GM18508 (cell line): Measurements from ENCODE around the gene PRSS38.
"Not testable (repeated sequence)": the region's sequence is repeated elsewhere in the genome, so short reads cannot be mapped to it uniquely, and the experiment has no call there.

Source experiments
- ATAC-seq: cut with Tn5 transposase; IDR thresholded peaks from one replicate; pipeline ENCODE4 v1.9.1; 2021; ENCODE audit warnings: moderate number of reproducible peaks; ENCODE audit not compliant: insufficient read depth, unreplicated experiment

PRSS38 gene

GRCh38 chr1:227828786-227829185 is 13.3 kb downstream of the PRSS38 start:
- no peak for ATAC-seq

GRCh38 chr1:227838181-227838580 is 22.7 kb downstream of the PRSS38 start:
- ATAC-seq, result no peak

GRCh38 chr1:227841096-227841495 is 25.6 kb downstream of the PRSS38 start:
- ATAC-seq, result no peak

- ATAC-seq, result no peak
Observed at GRCh38 chr1:227844320-227845146, 29.1 kb downstream of the PRSS38 start.

- no peak for ATAC-seq
Observed at GRCh38 chr1:227845147-227845458, 29.6 kb downstream of the PRSS38 start.

GRCh38 chr1:227845519-227845918 is 30.0 kb downstream of the PRSS38 start:
- ATAC-seq, result no peak

GRCh38 chr1:227846265-227846858 is 30.9 kb downstream of the PRSS38 start:
- no peak for ATAC-seq

- ATAC-seq, result not testable (repeated sequence)
Observed at GRCh38 chr1:227847046-227847445, 31.6 kb downstream of the PRSS38 start.

- ATAC-seq, result no peak
Observed at GRCh38 chr1:227848430-227848932, 33.0 kb downstream of the PRSS38 start.

- no peak for ATAC-seq
Observed at GRCh38 chr1:227849251-227849650, 33.8 kb downstream of the PRSS38 start.

- ATAC-seq, result no peak
Observed at GRCh38 chr1:227854189-227854588, 38.7 kb downstream of the PRSS38 start.

- ATAC-seq, result no peak
Observed at GRCh38 chr1:227855687-227856086, 40.2 kb downstream of the PRSS38 start.

GRCh38 chr1:227856147-227856858 is 40.8 kb downstream of the PRSS38 start:
- ATAC-seq, result no peak

GRCh38 chr1:227864882-227865281 is 49.4 kb downstream of the PRSS38 start:
- ATAC-seq, result no peak

GRCh38 chr1:227869279-227869842 is 53.9 kb downstream of the PRSS38 start:
- no peak for ATAC-seq

- no peak for ATAC-seq
Observed at GRCh38 chr1:227869851-227870305, 54.4 kb downstream of the PRSS38 start.

- ATAC-seq, result no peak
Observed at GRCh38 chr1:227870366-227870765, 54.9 kb downstream of the PRSS38 start.

GRCh38 chr1:227871892-227872291 is 56.4 kb downstream of the PRSS38 start:
- not testable (repeated sequence) for ATAC-seq

- not testable (repeated sequence) for ATAC-seq
Observed at GRCh38 chr1:227877810-227878209, 62.3 kb downstream of the PRSS38 start.

- no peak for ATAC-seq
Observed at GRCh38 chr1:227880342-227880924, 65.0 kb downstream of the PRSS38 start.
